GM18907 (cell line): ENCODE results near the gene PLEKHG4.

ENCODE experiments used
- ATAC-seq: cut with Tn5 transposase; IDR thresholded peaks from one replicate; pipeline ENCODE4 v1.9.1; 2021; ENCODE audit warnings: mild to moderate bottlenecking, moderate library complexity; ENCODE audit not compliant: unreplicated experiment

Gene PLEKHG4

DNA sequence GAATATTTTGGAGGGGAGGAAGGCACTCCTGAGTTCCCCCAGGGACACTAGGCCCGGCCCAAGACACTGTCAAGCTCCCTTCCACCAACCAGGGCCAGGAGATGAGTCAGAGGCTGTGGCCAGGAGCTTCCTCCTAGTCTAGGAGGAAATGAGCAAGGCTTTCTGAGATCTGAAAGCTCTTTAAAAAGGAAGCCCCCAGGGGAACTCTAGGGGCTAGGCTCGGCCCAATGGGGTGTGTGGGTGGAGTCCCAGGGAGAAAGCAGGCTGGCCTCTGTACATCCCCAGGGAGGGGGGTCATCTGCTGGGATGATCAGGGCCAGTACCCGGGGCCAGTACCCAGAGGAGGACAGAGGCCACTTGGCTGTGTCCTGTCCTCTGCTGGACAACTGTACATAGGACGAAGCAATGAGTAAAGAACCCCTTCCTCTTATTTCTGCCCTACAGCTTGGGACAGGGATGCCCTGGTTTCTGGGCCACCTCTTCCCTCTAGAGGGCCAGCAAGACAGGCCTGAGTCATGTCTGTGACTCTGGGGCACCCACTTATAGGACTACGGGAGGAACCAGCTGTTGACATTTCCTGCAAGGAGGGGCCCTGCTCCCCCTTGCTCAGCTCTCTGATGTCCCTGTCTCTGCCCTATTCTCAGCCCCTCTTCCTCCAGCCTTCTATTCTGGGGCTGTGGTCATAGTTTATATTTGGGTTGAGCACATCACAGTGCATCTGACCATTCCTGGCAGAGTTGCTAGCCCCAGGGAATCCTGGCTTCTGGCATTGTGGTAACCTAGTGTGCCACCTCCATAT lies 34.7 kb upstream of the PLEKHG4 start:
- ATAC-seq = peak; percentile 55

DNA sequence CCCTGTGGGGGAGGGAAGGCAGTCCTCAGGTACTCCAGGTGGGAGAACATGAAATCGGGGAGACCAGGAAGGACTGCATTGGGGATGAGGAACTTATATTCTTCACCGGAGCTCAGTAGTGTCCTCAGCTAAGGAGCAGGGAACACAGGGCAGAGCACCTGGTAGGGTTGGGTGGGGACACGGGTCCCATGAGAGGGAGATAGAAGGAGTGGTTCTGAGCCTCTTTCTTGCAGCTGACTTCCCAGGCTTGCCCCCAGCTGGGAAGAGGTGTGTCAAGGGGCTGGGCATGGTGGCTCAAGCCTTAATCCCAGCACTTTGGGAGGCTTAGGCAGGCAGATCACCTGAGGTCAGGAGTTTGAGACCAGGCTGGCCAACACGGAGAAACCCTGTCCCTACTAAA lies 34.1 kb upstream of the PLEKHG4 start:
- no peak for ATAC-seq

DNA sequence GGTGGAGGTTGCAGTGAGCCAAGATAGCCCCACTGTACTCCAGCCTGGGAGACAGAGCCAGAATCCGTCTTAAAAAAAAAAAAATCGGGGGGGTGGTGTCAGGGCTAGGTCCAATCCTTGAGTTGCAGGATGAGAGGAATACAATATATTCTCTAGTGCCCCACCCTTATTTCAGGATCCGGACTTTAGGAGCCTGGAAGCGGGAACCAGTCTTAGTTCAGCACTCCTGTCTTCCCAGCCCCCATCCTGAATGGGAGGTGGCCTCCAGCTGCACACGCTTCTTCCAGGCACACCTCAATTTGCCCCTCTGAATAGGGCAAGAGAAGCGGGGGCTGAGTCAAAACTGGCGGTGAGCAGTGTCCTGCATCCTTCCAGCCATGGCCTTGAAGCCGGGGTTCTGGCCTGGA lies 33.7 kb upstream of the PLEKHG4 start:
- no peak for ATAC-seq

DNA sequence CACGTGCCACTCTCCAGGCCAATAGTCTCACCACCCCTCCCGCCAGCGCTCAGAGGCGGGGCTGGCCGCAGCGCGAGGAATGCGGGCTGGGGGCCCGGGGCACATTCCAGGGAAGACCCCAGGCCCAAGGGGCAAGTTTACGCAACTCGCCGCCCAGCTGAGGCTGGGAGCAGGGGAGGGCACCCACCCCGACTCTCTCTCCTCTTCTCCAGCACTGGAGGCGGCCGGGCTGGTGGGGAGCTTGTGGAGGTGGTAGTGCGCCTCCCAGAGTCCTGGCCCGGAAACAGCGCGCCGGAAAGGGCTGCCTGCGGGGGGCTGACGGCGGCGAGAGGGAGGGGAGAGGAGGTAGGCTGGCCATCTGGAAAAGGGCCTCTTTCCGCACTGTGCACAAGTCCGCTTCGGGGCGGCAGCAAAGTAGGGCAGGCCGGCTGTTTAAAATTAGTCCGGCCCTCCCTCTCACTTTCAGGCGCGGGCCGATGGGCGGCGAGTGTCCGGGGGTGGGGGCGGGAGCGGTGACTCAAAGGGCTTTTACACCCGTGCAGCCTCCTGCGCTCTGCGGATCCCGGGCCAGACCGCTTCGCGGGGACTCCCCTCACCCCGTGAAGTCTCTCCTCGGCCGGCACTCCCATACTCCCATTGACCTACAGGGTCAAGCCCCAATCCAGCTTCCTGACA lies 33.1 kb upstream of the PLEKHG4 start:
- peak; percentile 21 for ATAC-seq

DNA sequence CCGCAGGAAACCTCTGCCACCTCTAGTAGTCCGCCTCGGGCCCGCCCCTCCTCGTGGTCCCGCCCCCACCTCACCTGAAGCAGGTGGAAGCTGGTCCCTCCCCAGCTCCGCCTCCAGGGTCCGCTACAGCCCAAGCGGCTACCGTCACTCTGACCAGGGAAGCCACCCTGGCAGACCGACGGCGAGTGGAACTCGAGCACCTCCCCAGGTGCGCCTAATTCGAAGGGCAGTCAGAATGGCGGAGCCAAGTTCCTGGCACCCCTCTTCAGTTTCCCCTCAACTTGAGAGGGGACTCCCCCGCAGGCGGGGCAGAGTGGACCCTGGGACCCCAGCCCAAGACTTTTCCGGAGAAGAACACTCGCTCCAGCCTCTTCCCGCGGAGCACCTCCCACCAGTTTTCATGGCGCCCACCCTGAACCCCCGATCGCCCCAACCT lies 32.6 kb upstream of the PLEKHG4 start:
- peak; percentile 13 for ATAC-seq

DNA sequence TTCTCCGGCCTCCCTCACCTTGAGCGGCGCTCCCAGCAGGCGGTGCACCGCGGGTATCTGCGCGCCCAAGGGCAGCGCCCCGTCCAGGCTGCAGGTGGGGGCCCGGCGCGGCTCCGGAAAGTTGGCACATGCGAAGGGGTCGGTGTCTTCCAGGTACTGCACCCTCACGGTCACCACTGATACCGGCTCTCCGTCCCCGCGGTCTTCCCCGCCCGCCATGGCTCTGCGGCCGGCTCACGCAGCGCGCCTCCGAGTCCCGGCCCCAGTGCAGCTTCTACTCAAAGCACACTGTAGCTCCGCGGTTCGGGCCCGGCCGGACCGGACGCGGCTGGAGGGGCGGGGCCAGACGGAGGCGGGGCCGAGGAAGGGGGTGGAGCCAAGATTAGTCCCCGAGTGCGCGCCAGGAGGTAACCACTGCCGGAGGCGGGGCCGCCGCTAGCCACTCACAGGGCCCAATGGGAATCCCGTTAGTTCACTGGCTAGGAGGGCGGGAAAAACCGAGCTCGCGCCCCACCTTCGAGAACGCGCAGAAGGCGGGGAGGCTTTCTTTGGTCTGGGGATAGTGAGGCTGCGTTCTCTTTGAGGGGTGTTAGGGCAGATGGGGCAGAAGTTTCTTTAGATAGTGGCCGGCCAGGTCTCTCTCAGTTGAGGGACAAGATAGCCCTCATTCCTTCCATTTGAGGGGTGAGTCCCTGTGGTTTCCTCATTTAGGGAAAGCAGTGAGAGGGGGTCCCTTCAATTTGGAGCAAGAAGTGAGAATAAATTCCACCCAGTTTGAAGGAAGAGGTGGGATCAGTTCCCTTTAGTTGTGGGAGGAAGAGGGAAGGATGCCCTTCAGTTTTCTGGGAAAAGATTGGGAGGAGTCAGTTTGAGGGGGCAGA lies 31.9 kb upstream of the PLEKHG4 start, which contains the start of gene FHOD1:
Gene FHOD1, minus strand, starts transcription at position 290 of the 881 bp plus-strand sequence. Its CDS starts 71 bp downstream, at position 219.
- ATAC-seq = peak; percentile 56

DNA sequence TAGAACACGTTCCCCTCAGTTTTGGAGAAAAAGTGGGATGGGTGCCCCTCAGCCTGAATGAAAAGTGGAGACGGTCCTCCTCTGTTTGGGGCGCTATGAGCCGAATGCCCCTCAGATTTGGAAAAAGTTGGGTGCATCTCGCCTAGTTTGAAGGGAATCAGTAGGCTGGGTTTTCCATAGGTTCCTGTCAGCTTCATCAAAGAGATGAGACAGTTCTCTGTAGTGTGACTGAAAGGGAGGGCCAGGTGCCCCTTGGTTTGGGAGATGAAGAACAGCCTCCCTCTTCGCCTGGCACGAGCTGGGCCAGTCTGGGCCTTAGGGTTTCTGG lies 31.3 kb upstream of the PLEKHG4 start:
- no peak for ATAC-seq

DNA sequence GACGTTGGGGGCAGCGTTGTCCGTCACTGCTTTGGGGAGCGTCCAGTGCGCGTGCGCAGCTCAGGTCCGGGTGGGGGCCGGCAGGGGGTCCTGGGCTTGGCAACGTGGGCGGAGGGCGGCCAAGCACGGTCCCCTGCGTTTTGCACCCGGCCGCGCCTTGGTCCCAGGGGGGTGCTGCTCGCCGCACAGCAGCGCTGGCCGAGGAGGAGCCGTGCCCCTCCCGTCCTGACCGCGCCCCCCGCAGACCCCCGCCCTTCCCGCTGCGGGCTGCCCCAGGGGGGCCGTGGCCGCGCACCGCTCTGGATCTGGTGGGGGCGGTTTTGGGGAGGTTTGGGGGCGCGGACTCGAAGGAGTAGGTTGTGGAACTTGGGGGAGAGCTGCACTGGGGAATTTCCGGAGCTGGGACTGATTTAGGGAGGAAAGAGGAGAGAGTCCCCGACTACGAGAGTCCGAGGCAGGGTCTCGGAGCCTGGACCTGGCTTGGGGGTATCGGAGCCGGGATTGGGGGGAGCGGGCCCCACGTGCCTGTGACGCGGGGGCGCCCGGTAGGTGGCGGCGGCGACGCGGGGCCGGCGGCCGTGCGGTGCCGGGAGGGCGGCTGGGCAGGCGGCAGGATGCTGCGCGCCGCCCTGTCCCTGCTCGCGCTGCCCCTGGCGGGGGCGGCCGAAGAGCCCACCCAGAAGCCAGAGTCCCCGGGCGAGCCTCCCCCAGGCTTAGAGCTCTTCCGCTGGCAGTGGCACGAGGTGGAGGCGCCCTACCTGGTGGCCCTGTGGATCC lies 30.7 kb upstream of the PLEKHG4 start, which contains the start of gene SLC9A5:
Gene SLC9A5, plus strand, starts transcription at position 579 of the 777 bp plus-strand sequence. Its CDS starts 36 bp downstream, at position 615.
- no peak for ATAC-seq

DNA sequence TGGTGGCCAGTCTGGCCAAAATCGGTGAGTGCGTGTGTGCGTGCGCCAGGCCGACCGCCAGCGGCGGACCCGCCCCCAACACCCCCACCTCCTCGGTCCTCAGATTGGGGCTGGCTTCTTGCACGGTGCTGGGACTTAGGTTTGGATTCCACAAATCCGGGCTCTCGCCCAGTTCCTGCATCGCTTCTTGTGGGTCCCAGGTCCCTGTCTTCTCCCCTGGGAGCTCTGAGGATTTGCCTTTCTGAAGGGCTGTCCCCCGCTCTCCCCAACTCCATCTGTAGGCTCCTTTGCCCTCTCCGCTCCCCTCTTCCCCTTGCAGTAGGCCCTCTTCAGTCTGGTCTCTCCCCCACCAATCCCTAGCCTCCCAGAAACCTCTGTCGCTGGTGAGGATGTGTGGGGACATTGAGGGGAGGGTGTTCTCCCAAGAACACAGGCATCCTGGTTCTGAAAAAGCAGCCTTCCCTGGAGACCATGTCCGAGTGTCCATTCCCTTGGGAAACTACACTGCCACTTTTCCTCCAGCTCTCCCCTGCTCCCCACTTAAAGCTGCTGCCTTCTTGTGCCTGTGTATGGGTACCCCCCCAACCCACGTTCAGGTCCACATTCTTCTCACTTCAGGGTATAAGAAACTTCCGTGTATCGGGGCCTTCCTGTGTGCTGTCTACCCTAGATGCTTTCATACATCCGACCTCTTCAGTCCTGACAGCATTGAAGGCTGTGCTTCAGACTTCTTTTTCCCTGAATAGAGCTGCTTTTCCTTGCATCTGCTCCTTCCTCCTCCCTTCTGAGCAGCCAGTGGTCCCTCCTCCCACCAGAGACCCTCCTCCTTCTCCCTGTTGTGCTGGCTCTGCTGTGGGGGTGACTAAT lies 29.9 kb upstream of the PLEKHG4 start:
- ATAC-seq = no peak

DNA sequence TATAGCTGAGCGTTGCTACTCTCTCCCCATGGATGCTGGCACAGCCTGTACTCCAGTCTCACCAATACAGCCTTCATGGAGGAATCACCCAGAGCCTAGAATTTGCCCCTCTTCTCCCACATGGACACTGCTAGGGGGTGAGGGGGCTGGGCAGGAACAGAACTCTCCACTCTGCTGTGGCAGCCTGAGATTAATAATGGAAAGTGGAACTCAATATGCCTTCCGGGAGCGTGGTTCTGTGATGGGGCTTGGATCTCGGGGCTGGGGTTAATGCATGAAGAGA lies 29.3 kb upstream of the PLEKHG4 start:
- ATAC-seq = no peak

DNA sequence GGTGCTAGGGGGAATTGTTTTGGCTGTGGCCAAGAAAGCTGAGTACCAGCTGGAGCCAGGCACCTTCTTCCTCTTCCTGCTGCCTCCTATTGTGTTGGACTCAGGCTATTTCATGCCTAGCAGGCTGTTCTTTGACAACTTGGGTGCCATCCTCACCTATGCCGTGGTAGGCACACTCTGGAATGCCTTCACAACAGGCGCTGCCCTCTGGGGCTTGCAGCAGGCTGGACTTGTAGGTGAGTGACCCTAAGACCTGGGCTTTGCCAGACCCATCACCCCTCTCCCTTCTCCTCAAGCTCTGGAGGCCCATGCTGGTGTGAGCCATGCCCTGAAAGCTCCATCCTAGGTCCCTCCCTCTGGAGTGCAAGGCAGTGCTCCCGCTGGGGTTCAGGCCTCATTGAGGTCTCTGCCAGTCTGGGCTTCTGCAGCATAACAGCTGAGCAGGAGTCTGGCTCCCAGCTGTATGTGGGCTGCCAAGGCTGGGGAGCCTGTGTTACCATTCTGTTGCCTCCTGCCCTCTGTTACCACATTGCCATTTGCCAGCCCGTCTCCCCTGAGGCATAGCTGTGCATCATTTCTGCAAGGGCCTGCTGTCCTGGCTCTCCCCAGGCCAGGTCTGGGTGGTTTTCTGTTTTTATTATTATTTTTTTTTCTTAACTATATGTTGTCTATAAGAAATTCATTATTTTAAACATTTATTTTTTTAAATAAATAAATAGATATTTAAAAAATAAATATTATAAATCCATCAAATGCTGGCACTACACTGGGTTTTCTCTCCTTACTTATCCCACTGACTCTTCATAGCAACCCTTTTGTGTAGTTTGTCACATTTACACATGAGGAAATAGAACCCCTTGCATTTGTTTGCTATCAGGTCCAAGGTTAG lies 26.5 kb upstream of the PLEKHG4 start:
- ATAC-seq = no peak

DNA sequence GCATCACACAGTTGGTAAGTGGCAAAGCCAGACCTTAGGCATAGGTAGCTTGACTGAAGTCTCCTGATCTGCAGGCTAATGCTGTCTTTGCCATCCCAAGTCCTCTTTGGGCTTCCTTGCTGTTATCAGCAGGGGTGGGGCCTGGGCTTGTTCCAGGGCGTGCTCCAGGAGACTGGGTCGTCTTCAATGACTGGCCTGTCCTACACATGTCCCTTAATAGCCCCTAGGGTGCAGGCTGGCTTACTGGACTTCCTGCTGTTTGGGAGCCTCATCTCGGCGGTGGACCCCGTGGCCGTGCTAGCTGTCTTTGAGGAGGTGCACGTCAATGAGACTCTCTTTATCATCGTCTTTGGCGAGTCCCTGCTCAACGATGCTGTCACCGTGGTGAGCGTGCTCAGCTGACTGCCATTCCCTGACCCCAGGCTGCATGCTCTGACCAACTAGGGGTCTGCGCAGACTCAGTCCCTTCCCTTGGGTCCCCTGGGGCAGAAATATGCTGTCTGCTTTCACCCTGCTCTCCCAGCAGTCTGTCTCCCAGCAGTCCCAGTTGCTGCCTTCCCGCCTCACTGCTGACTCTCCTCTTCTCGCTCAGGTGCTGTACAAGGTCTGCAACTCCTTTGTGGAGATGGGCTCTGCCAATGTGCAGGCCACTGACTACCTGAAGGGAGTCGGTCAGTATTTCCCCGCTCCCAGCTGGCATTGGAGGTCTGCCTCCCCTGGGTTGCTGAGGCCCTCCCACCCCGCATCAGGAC lies 24.4 kb upstream of the PLEKHG4 start:
- ATAC-seq = no peak

DNA sequence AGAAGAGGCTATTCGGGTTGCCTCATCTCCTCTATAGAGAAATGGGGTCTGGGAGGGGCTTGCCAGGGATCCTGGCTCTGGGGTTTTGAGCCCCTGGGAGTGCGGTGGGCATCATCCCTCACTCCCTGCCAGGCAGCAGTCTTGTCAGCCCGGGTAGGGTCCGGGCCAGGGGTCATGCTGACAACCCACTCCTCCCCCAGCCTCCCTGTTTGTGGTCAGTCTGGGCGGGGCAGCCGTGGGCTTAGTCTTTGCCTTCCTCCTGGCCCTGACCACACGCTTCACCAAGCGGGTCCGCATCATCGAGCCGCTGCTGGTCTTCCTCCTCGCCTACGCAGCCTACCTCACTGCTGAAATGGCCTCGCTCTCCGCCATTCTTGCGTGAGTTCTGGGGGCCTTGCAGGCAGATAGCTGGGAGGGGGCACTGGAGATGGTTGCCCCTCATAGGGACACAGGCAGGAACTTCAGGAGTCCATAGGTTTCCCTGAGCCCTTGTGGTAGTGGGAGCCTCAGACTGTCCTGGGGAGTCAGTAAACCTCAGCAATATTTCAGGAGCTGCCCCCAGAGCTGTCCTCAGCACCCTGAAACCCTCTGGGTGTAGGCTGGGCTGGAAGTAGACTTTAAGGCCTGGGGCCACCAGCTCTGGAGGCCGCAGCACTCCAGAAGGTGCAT lies 23.6 kb upstream of the PLEKHG4 start:
- no peak for ATAC-seq

DNA sequence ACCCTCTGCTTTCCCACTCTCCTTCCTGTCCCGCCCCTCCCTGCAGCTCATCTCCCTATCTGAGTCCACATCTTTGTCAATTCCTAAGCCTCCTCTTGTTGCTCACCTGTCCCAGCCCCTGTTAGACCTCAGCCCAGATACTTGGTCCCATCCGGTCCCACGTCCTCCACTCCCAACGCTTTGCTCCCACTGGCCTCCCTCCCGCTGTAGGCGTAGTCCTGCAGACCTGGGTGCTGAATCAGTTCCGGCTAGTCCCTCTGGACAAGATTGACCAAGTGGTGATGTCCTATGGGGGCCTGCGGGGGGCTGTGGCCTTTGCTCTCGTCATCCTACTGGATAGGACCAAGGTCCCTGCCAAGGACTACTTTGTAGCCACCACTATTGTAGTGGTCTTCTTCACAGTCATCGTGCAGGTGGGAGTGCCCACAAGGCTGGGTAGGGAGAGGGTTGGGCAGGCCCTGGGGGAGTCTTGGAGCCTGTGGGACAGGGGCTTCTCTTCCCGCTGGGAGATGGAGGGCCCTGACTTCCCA lies 22.6 kb upstream of the PLEKHG4 start:
- ATAC-seq = no peak

DNA sequence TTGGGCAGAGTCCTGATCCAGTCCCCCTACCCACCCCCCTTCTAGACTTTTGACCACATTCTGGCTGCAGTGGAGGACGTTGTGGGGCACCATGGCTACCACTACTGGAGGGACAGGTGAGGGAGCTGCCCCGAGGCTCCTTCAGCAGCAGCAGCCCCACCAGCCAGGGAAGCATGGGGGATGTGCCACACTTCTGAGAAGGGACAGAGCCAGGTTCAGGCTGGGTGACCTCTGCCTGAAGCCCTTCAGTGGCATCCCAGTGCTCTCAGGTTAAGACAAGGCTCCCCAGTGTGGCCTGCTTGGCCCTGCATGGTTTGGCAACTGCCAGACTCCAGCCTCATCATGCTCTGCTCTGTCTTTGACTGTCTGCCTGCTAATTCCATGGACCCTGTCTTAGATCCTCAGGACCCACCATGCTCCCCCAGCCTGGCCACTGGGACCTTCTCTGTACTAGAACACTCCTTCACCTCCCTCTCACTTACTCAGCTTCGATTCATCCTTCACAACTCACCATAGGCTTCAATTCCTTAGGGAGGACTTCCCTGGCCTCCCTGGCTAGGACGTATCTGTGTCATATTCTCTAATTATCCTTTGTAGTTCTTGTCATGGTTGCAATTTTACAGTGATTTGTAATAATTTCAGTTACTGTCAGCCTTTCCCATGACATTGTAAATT lies 21.7 kb upstream of the PLEKHG4 start:
- ATAC-seq = no peak

DNA sequence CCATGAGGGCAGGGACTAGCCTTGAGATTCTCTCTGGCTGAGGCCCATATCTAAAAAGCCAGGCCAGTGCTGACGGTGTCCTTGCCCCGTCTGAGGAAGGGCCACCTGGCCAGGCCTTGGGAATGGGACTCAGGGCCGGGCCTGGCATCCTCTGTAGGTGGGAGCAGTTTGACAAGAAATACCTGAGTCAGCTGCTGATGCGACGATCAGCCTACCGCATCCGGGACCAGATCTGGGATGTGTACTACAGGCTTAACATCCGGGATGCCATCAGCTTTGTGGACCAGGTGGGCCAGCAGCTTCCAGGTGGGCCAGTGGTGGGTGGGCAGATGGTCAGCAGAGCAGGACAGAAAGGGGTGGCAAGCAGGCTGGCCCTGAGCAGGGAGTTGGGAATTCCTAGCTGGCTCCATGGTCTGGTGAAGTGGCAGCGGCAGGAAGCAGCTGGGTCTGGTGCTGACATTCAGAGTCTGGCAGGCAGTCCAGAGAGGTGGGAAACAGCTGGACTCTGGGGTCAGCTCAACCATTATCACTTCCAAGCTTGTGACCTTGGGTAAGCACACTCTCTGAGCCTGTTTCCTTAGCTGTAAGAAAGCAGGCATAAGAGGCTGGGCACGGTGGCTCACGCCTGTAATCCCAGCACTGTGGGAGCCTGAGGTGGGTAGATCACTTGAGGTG lies 21.0 kb upstream of the PLEKHG4 start:
- ATAC-seq = no peak
